Left lung (tissue), 10 donors: ENCODE data around the gene JADE2. TPM values are rescaled to one million over a fixed set of nuclear protein-coding genes. Genes with fewer than 3 reads are reported as not detected.

ENCODE experiments used
- ATAC-seq: fragments of 200-7000 bp; cut with Tn5 transposase; one replicate; pipeline ENCODE4 v1.9.1; 2020; ENCODE audit warnings: moderate library complexity
- DNase-seq, 4 donors: peaks; one replicate each; pipeline ENCODE4 v3.0.0-alpha.2; 2013 to 2020
- H3K27ac ChIP-seq, 2 donors: fragments of 200-600 bp; sonication (generic) in 1 of 2; one replicate each; pipeline versions ENCODE4 v1.5.0 to v1.8.0; 2020 to 2021
- H3K27me3 ChIP-seq, 2 donors: fragments of 200-600 bp; sonication (generic) in 1 of 2; one replicate each; pipeline versions ENCODE4 v1.5.0 to v1.8.0; 2020 to 2021
- H3K36me3 ChIP-seq, 2 donors: fragments of 200-600 bp; sonication (generic) in 1 of 2; one replicate each; pipeline versions ENCODE4 v1.5.0 to v1.8.0; 2020 to 2021
- H3K4me1 ChIP-seq, 2 donors: fragments of 200-600 bp; one replicate each; pipeline ENCODE4 v1.8.0; 2021
- H3K4me3 ChIP-seq, 2 donors: fragments of 200-600 bp; sonication (generic) in 1 of 2; one replicate each; pipeline versions ENCODE4 v1.5.0 to v1.8.0; 2020 to 2021; ENCODE audit warnings: mild to moderate bottlenecking in 1 of 2
- H3K9me3 ChIP-seq, 2 donors: fragments of 200-600 bp; sonication (generic) in 1 of 2; one replicate each; pipeline versions ENCODE4 v1.5.0 to v1.8.0; 2020 to 2021
- CTCF ChIP-seq, 2 donors: fragments of 200-600 bp; sonication (generic) in 1 of 2; IDR thresholded peaks; one replicate each; pipeline versions ENCODE4 v1.5.0 to v1.8.0; 2021; ENCODE audit warnings: antibody characterized with exemption in 2 of 2
- intact Hi-C, 2 donors: fragments of 100-400 bp; cut with DNase I; formaldehyde crosslinking; loops; one replicate each; pipeline versions ENCODE4 v1.11.2 to v1.14.2; 2022
- polyA plus RNA-seq, 6 donors: library from polyadenylated mRNA; unstranded; fragments of 120-200 nt; gene quantifications; one replicate each; pipeline ENCODE4 v1.2.1, GENCODE V29; 2013; ENCODE audit not compliant: insufficient read length in 6 of 6
- total RNA-seq, 2 donors: library from RNA; stranded (reverse); fragmentation: NEBNext Ultra II Directional; extraction: Animal tissue kit (Norgen Biotek cat#: 25700); gene quantifications; one replicate each; pipeline ENCODE4 v1.2.1, GENCODE V29; 2021
- donor health status: DM: no; HTN: yes; CAD: no.
- donor health status: DM: no; HTN: no; CAD: no.

The JADE2 gene
- total and polyA plus RNA-seq, 8 donors, result 13.5 to 51.1 (median 17.3) TPM

- DNase-seq, result no peak
Observed at GRCh38 chr5:134584662-134585061, 59.2 kb downstream of the JADE2 start.

GRCh38 chr5:134585966-134586365 is 60.5 kb downstream of the JADE2 start:
- no peaks in the 10 kb centered on the region for H3K36me3 ChIP-seq
- H3K27me3 ChIP-seq, result no peaks in the 10 kb centered on the region
- no peak overlapping the region for H3K4me3 ChIP-seq
- intact Hi-C loops, result no loop called here
- ATAC-seq (no peak), DNase-seq (no peak)
- H3K27ac ChIP-seq, result no peak overlapping the region
- H3K4me1 ChIP-seq, result peaks cover 0 to 15% of the 10 kb centered on the region in 2 donors
- H3K9me3 ChIP-seq, result no peaks in the 10 kb centered on the region
- TF ChIP-seq CTCF (IDR thresholded peaks at IDR 0.05), result no peak

More at GRCh38 chr5:134584662-134585061, 59.2 kb downstream of the JADE2 start:
- Histone ChIP-seq H3K36me3 (peaks cover 0 to 4% of the 10 kb centered on the region in 2 donors), H3K9me3 (no peaks in the 10 kb centered on the region), H3K4me3 (no peak overlapping the region), H3K27ac (no peak overlapping the region), H3K27me3 (no peaks in the 10 kb centered on the region), H3K4me1 (peaks cover 0 to 24% of the 10 kb centered on the region in 2 donors)
- no peak for ATAC-seq
- TF ChIP-seq CTCF (IDR thresholded peaks at IDR 0.05), result no peak
- intact Hi-C loops, result loop anchor here in 1 of 2 donors (5.0 kb wide), 1 partner anchor 287 kb away; no protein-coding TSS in a partner anchor

GRCh38 chr5:134586866-134587524 is 61.5 kb downstream of the JADE2 start:
- peak; percentile 47 to 94 (median 72) for DNase-seq
- H3K27me3 ChIP-seq, result no peaks in the 10 kb centered on the region
- H3K36me3 ChIP-seq, result no peaks in the 10 kb centered on the region
- TF ChIP-seq CTCF (IDR thresholded peaks at IDR 0.05), result peak; percentile 58 to 90
- intact Hi-C loops, result no loop called here
- peaks cover 0 to 9% of the 10 kb centered on the region in 2 donors for H3K4me1 ChIP-seq
- H3K9me3 ChIP-seq, result no peaks in the 10 kb centered on the region
- peak; percentile 95 for ATAC-seq
- no peak overlapping the region for H3K4me3 ChIP-seq
- no peak overlapping the region for H3K27ac ChIP-seq

GRCh38 chr5:134590992-134591659 is 65.7 kb downstream of the JADE2 start:
- intact Hi-C loops, result no loop called here

More at GRCh38 chr5:134590992-134591659, 65.7 kb downstream of the JADE2 start:
- DNase-seq (no peak), ATAC-seq (peak; percentile 9)
- H3K4me3 ChIP-seq, result no peak overlapping the region
- no peaks in the 10 kb centered on the region for H3K36me3 ChIP-seq
- H3K9me3 ChIP-seq, result no peaks in the 10 kb centered on the region
- peaks cover 0 to 9% of the 10 kb centered on the region in 2 donors for H3K4me1 ChIP-seq
- no peaks in the 10 kb centered on the region for H3K27me3 ChIP-seq
- no peak overlapping the region for H3K27ac ChIP-seq
- no peak for TF ChIP-seq CTCF (IDR thresholded peaks at IDR 0.05)
